GM12801 (cell line): ENCODE results near the gene DNASE1L1.

Experiments used
- CTCF ChIP-seq: IDR thresholded peaks from one replicate; pipeline ENCODE4 v1.5.1; 2011; ENCODE audit warnings: control low read depth; ENCODE audit not compliant: insufficient read length; ENCODE audit errors: extremely low read depth

DNASE1L1 gene

GRCh38 chrX:154417157-154417556, 8.1 kb upstream of the DNASE1L1 start:
- no peak for TF ChIP-seq CTCF

GRCh38 chrX:154413142-154413541, 4.1 kb upstream of the DNASE1L1 start:
- no peak for TF ChIP-seq CTCF

GRCh38 chrX:154412468-154412867, 3.4 kb upstream of the DNASE1L1 start:
- TF ChIP-seq CTCF = no peak

GRCh38 chrX:154411981-154412340, 2.9 kb upstream of the DNASE1L1 start:
- no peak for TF ChIP-seq CTCF

- TF ChIP-seq CTCF = no peak
Measured at GRCh38 chrX:154408659-154409221, 314 bp downstream of the DNASE1L1 start.

GRCh38 chrX:154404625-154405192, 4.3 kb downstream of the DNASE1L1 start:
- no peak for TF ChIP-seq CTCF

GRCh38 chrX:154403858-154404257, 5.2 kb downstream of the DNASE1L1 start:
- TF ChIP-seq CTCF = no peak

GRCh38 chrX:154403192-154403591, 5.9 kb downstream of the DNASE1L1 start:
- no peak for TF ChIP-seq CTCF
